Measurements from ENCODE around the gene TMEM175.

- TF ChIP-seq GATA2 (IDR thresholded peaks at IDR 0.05; ENCODE audit: low read depth, low read length) = no peak
- TF ChIP-seq GATA3 (IDR thresholded peaks at IDR 0.05; ENCODE audit: low read depth, low read length) = no peak
Observed at GRCh38 chr4:956531-957230, 24.4 kb downstream of the TMEM175 start.

Data from SH-SY5Y (cell line).